CD4-positive, alpha-beta T cell treated with Interleukin-17A for 4 hours (primary cell): ENCODE results near the gene ZNF491.
A peak's percentile ranks its signal among the peaks of the same experiment; 100 is the strongest.
"Not testable (repeated sequence)": the region's sequence is repeated elsewhere in the genome, so short reads cannot be mapped to it uniquely, and the experiment has no call there.

ENCODE experiments used
- DNase-seq: peaks from one replicate; pipeline ENCODE4 v3.0.0-alpha.2; 2020; ENCODE audit warnings: mixed read lengths

Gene ZNF491

DNA sequence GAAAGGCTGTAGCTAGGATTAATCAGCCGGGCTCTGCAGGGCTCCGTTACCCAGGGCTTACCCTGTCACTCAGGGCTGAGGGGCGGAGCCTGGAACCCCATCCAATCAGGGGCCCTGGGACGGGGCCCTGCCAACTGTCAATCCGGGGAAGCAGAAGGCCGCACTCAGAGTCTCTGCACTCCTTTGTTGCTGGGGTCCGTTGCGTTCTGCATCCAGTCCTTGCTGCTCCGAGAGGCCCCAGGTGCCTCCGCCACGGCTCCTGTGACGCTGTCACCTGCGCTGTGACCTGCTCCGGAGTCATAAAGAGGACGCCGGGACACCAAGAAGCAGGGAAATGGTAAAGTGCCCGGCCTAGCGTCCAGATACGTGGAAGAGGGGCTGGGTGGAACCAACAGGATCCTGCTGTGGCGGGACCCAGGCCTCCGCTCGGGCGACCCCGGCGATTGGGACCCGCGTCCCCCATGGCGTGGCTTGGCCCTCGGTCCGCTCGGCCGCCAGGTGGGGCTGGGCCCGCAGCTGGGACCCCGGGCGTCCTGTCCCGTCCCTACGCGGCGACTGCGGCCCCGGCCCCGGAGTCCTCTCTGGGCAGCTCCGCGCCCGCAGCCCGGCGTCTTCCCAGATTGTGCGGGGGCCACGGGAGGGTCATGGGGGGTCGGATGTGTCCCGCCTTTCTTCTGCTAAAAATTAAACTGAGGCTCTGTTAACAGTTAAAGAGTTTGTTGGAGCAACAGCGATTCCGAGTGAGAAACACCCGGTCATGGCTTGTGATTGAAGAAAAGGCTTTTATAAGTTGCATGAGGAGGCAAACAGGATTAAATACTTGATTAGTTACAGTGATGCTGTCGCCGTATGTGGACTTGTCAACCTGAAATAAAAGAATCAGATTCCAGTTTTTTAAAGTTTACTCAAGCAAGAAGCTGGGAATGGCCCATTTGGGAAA, at the start of gene ZNF491:
TSS of gene ZNF491 (plus strand) at position 133 of the 940 bp plus-strand sequence. CDS start 7,431 bp downstream, outside the sequence.
- DNase-seq, result peak; percentile 91

DNA sequence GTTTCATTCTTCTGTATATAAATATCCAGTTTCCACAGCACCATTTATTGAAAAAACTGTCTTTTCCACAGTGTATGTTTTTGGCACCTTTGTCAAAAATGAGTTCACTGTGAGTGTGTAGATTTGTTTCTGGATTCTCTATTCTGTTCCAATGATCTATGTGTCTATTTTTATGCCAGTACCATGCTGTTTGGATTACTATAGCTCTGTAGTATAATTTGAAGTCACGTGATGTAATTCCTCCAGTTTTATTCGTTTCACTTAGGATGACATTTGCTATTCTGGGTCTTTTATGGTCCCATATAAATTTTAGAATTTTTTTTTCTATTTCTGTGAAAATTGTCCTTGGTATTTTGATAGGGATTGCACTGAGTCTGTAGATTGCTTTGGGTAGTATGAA, 48.6 kb upstream of the ZNF491 start:
- no peak for DNase-seq

DNA sequence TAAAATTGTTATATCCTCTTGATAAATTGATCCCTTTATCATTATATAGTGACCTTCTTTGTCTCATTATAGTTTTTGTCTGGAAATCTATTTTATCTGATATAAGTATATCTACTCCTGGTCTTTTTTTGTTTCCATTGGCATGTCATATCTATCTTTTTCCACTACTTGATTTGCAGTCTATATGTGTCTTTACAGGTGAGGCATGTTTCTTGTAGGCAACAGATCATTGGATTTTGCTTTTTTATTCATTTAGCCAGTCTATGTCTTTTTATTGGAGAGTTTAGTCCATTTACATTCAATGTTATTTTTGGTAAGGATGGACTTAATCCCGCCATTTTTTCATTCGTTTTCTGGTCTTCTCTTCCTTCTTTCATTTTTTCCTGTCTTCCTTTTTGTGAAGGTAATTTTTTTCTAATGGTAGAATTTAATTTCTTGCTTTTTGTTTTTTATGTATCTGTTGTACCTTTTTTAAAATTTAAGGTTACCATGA, 46.0 kb upstream of the ZNF491 start:
- DNase-seq, result no peak

GRCh38 chr19:11754663-11755062, 43.7 kb upstream of the ZNF491 start:
- DNase-seq, result no peak

- no peak for DNase-seq
These were observed 41.4 kb upstream of the ZNF491 start for GRCh38 chr19:11756965-11757364.

DNA sequence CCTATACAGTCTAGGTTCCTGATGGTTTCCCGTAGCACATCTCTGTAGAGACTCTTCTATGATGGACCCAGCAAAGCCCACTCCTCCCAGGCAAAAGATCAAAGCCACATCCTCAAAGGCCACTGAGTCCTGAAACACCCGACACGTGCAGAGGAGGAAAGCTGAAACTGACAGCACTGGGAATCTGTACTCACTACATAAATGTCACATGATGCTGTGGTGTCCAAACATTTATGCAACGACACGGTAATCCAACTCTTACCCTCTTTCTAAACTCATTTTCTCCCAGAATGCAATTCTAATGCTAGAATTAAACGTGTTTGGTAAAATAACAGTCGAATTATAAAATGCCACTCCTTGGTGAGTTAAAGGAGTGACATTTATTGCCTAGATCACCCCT, 38.5 kb upstream of the ZNF491 start:
- DNase-seq, result no peak

DNA sequence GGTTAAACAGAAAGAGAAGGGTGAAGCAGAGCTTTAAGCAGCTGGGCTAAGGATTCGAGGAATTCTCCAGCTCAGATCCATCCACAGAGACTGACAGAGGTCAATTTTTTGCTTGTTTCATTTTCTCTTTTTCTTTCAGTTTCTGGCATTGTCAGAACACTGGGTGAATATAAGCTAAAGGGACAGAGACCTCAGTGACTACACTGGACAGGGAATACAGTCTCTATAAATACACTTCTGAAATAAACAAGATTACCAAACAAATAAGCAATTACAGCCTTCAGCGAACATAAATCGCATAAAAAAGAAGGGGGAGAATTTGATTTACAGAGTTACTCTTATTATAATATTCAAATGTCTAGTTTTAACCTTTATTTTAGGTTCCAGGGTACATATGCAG, 35.2 kb upstream of the ZNF491 start:
- DNase-seq, result no peak

DNA sequence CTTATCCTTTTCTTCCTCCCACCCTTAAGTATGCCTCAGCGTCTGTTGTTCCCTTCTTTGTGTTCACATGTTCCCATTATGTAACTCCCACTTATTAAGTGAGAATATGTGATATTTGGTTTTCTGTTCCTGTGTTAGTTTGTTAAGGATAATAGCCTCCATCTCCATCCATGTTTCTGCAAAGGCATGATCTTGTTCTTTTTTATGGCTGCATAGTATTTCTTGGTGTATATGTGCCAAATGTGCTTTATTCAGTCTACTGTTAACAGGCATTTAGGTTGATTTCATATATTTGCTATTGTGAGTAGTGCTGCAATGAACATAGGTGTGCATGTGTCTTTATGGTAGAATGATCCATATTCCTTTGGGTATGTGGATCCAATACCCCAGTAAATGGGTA, 34.7 kb upstream of the ZNF491 start:
- no peak for DNase-seq

GRCh38 chr19:11766597-11767591, 31.4 kb upstream of the ZNF491 start, which contains the start of gene ZNF441:
TSS of gene ZNF441 (plus strand) at chr19:11767000. CDS start at chr19:11767194, 194 bp downstream.
- DNase-seq, result peak; percentile 96

GRCh38 chr19:11767633-11768133, 30.6 kb upstream of the ZNF491 start:
- DNase-seq, result peak; percentile 29

- no peak for DNase-seq
These were observed 28.3 kb upstream of the ZNF491 start for GRCh38 chr19:11769995-11770394.

- not testable (repeated sequence) for DNase-seq
These were observed 26.8 kb upstream of the ZNF491 start for GRCh38 chr19:11771520-11771919.

GRCh38 chr19:11776669-11777068, 21.7 kb upstream of the ZNF491 start:
- not testable (repeated sequence) for DNase-seq

DNA sequence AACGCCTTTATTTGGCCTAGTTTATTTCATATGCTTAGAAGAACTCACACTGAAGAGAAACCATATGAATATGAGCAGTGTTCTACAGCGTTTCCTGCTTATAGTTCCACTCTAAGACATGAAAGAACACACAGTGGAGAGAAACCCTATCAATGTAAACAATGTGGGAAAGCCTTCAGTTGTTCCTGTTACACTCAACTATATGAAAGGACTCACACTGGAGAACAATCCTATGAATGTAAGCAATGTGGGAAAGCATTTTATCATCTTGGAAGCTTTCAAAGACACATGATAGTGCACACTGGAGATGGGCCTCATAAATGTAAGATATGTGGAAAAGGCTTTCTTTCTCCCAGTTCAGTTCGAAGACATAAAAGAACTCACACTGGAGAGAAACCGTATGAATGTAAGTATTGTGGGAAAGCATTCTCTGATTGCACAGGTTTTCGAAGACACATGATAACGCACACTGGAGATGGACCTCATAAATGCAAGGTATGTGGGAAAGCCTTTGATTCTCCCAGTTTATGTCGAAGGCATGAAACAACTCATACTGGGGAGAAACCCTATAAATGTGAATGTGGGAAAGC, 17.8 kb upstream of the ZNF491 start:
- DNase-seq, result no peak

DNA sequence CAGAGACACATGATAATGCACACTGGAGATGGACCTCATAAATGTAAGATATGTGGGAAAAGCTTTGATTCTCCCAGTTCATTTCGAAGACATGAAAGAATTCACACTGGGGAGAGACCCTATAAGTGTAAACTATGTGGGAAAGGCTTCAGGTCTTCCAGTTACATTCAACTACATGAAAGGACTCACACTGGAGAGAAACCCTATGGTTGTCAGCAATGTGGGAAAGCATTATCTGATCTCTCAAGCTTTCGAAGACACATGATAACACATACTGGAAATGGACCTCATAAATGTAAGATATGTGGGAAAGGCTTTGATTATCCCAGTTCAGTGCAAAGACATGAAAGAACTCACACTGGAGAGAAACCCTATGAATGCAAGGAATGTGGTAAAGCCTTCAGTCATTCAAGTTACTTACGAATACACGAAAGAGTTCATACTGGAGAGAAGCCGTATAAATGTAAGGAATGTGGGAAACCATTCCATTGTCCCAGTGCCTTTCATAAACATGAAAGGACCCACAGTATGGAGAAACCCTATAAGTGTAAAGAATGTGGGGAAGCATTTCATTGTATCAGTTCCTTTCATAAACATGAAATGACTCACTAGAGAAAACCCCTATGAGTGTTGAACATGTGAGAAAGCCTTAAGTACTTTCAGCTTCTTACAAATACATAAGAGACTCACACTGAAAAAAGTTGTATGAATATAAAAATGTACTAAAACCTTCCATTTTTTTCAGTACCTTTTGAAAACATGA, 16.8 kb upstream of the ZNF491 start:
- no peak for DNase-seq

- DNase-seq, result no peak
These were observed 14.6 kb upstream of the ZNF491 start for GRCh38 chr19:11783767-11784166.

DNA sequence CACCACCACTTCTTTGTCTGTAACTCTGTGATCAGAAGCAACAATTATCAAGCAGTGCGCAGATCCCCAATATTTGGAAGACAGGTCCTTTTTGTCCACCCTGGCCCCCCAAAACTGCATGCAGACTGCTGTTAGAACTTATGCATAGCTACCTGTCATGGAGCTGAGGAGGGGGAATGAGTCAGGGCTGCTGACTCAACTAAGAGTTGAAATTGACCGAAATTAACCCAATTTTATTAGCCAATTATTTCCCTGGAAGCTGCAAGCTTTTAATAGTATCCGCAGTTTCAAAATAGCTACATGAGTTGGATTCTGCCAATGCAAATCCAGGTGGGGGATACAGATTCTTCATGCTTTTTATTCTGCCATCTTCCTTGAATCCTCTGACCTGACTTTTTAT, 14.0 kb upstream of the ZNF491 start:
- no peak for DNase-seq

GRCh38 chr19:11787536-11787935, 10.8 kb upstream of the ZNF491 start:
- no peak for DNase-seq

- no peak for DNase-seq
These were observed 5.4 kb upstream of the ZNF491 start for GRCh38 chr19:11792942-11793341.

- peak; percentile 87 for DNase-seq
These were observed 832 bp upstream of the ZNF491 start for GRCh38 chr19:11797491-11797890.

- DNase-seq, result no peak
These were observed 8.2 kb downstream of the ZNF491 start for GRCh38 chr19:11806354-11807098.
